Measurements from ENCODE around the gene NEMF. TPM values are rescaled to one million over a fixed set of nuclear protein-coding genes. Genes with fewer than 3 reads are reported as not detected.
A peak's percentile ranks its signal among the peaks of the same experiment; 100 is the strongest.
"Not testable (repeated sequence)": the region's sequence is repeated elsewhere in the genome, so short reads cannot be mapped to it uniquely, and the experiment has no call there.

NEMF gene
- total RNA-seq, 6 donors from 2014 or later = 47.9 to 293 (median 73.7) TPM

GRCh38 chr14:49876563-49877127 is 24.1 kb upstream of the NEMF start:
- Histone ChIP-seq H3K36me3 (no peaks in the 10 kb centered on the region), H3K9me3 (no peaks in the 10 kb centered on the region), H3K27ac (no peak overlapping the region), H3K27me3 (no peaks in the 10 kb centered on the region), H3K4me3 (no peak overlapping the region), H3K4me1 (peaks cover 0 to 7% (median 3%) of the 10 kb centered on the region in 4 donors)
- TF ChIP-seq POLR2A (IDR thresholded peaks at IDR 0.05) = no peak
- TF ChIP-seq POLR2AphosphoS5 (IDR thresholded peaks at IDR 0.05) = no peak
- TF ChIP-seq CTCF (IDR thresholded peaks at IDR 0.05) = no peak
- TF ChIP-seq EP300 (IDR thresholded peaks at IDR 0.05) = no peak
- DNase-seq (no peak), ATAC-seq (ENCODE audit: low FRiP score in 2 of 2) (no peak)
- 63 to 70% methylated on average over 4 of the region's 4 CpGs for WGBS, 2 donors

DNA sequence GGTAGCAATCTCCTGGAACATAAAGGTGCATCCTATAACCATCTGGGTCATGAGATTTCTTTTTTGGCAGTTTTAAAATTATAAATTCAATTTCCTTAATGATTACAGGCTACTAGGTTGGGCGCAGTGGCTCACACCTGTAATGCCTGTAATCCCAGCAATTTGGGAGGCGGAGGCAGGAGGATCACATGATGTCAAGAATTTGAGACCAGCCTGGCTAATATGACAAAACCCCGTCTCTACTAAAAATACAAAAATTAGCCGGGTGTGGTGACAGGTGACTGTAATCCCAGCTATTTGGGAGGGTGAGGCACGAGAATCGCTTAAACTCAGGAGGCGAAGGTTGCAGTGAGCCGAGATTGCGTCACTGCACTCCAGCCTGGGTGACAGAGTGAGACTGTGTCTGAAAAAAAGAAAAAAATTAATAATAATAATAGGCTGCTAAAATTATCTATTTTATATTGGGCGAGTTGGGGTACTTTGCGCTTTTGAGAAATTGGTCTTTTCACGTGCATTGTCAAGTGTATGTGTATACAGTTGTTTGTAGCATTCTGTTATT is 23.1 kb upstream of the NEMF start:
- Histone ChIP-seq H3K36me3 (no peaks in the 10 kb centered on the region), H3K4me1 (peaks cover 0 to 7% (median 3%) of the 10 kb centered on the region in 4 donors), H3K9me3 (no peaks in the 10 kb centered on the region), H3K27ac (no peak overlapping the region), H3K27me3 (no peaks in the 10 kb centered on the region), H3K4me3 (no peak overlapping the region)
- DNase-seq = no peak
- TF ChIP-seq POLR2A (IDR thresholded peaks at IDR 0.05) (no peak), CTCF (IDR thresholded peaks at IDR 0.05) (no peak), POLR2AphosphoS5 (IDR thresholded peaks at IDR 0.05) (no peak), EP300 (IDR thresholded peaks at IDR 0.05) (no peak)
- 74 to 83% methylated on average over 12 of the region's 12 CpGs for WGBS, 2 donors
- no peak for ATAC-seq (ENCODE audit: low FRiP score in 2 of 2)

DNA sequence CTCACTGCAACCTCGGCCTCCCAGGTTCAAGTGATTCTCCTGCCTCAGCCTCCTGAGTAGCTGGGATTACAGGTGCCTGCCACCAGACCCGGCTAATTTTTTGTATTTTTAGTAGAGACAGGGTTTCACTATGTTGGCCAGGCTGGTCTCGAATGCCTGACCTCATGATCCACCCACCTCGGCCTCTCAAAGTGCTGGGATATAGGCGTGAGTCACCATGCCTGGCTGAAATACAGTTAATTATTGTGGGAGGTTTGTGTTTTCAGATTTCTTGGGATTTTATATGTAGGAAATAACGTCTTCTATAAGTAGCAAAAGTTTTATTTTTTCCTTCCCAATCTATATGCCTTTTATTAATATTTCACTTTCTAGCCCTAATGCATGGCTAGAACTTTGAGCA is 21.0 kb upstream of the NEMF start:
- not testable (repeated sequence) for ATAC-seq (ENCODE audit: low FRiP score in 2 of 2); H3K27ac ChIP-seq; H3K9me3 ChIP-seq; H3K4me3 ChIP-seq; H3K36me3 ChIP-seq; DNase-seq; H3K4me1 ChIP-seq; H3K27me3 ChIP-seq
- whole genome bisulfite sequencing, 2 donors = 86 to 87% methylated on average over 6 of the region's 6 CpGs

- no peaks in the 10 kb centered on the region for H3K9me3 ChIP-seq
- peaks cover 7 to 17% (median 11%) of the 10 kb centered on the region in 4 donors for H3K4me1 ChIP-seq
- no peak for DNase-seq
- H3K27ac ChIP-seq = no peak overlapping the region
- TF ChIP-seq EP300 (IDR thresholded peaks at IDR 0.05) (no peak), CTCF (IDR thresholded peaks at IDR 0.05) (no peak), POLR2A (IDR thresholded peaks at IDR 0.05) (no peak), POLR2AphosphoS5 (IDR thresholded peaks at IDR 0.05) (no peak)
- no peaks in the 10 kb centered on the region for H3K36me3 ChIP-seq
- 91 to 92% methylated on average over 6 of the region's 6 CpGs for WGBS, 2 donors
- H3K27me3 ChIP-seq = no peaks in the 10 kb centered on the region
- H3K4me3 ChIP-seq = no peak overlapping the region
- ATAC-seq (ENCODE audit: low FRiP score in 2 of 2) = no peak
Measured at GRCh38 chr14:49870908-49871307, 18.3 kb upstream of the NEMF start.

DNA sequence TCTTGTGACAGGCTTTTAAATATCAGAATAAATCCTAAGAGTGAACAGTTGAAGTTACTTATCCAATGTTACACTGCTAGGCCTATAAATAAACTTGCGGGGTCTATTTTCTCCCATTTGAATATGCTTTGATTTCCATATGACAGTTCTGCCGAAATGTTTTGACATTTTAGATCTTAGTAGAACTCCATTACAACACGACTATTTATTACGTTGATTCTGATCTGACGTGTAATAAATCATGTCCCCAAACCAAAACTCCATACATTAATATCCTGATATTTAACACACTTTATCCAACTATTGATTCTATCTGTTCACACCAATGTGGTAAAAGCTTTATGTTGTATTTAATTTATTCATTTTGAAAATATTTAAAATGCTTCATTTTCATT is 16.1 kb upstream of the NEMF start:
- no peaks in the 10 kb centered on the region for H3K36me3 ChIP-seq
- no peak for DNase-seq
- H3K27ac ChIP-seq = peak overlapping the region; percentile 84 to 95 (median 89)
- no peaks in the 10 kb centered on the region for H3K27me3 ChIP-seq
- no peak for TF ChIP-seq CTCF (IDR thresholded peaks at IDR 0.05)
- no peak for TF ChIP-seq POLR2A (IDR thresholded peaks at IDR 0.05)
- TF ChIP-seq POLR2AphosphoS5 (IDR thresholded peaks at IDR 0.05) = no peak
- no peak for TF ChIP-seq EP300 (IDR thresholded peaks at IDR 0.05)
- WGBS, 2 donors = 40 to 43% methylated on average over 5 of the region's 5 CpGs
- no peaks in the 10 kb centered on the region for H3K9me3 ChIP-seq
- no peak for ATAC-seq (ENCODE audit: low FRiP score in 2 of 2)
- H3K4me1 ChIP-seq = peaks cover 10 to 33% (median 20%) of the 10 kb centered on the region in 4 donors
- H3K4me3 ChIP-seq = peak overlapping the region; percentile 33 to 64 (median 53)
